Right hindlimb (tissue), 1 donor: Measurements from ENCODE around the gene MOK.

Source experiments
- DNase-seq: peaks from one replicate; pipeline ENCODE4 v3.0.0-alpha.2; 2018

MOK gene

GRCh38 chr14:102222009-102222575 is 82.9 kb downstream of the MOK start:
- no peak for DNase-seq

DNA sequence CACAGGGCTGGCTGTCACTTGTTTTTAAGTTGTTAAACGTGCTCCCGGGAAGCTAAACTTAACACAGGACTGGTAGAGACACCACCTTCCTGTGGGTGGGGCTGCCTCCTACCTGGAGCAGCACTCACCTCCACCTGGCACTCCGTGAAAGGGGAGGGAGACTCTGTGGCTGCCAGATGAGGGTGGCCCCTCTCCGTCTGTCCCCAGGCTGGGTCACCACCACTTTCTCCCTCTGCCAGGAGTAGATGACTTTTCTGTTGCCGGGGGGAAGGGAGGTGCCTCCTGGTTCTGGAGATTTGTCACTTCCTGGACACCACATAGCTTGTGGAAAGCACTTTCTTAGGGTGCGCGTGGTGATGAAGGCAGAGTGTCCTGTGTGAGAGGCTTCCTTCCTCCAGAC is 83.9 kb downstream of the MOK start:
- no peak for DNase-seq

DNA sequence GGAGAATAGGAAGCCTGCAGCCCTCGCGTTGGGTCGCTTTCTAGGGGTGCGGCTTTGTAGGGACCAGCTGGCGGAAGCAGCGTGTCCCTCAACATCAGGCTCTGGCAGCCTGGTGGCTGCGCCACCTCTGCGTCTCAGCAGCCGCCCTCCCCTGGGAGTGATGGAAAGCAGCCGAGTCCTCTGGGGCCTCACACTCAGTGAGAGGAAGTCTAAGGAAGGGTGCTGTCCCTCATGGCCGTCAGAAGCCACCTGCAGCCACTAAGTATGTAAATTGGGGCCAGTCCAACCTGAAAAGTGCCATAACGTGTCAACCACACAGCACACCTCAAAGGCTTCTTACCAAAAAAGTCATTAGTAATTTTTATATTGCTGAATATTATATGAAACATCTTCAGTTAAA is 84.9 kb downstream of the MOK start:
- no peak for DNase-seq

DNA sequence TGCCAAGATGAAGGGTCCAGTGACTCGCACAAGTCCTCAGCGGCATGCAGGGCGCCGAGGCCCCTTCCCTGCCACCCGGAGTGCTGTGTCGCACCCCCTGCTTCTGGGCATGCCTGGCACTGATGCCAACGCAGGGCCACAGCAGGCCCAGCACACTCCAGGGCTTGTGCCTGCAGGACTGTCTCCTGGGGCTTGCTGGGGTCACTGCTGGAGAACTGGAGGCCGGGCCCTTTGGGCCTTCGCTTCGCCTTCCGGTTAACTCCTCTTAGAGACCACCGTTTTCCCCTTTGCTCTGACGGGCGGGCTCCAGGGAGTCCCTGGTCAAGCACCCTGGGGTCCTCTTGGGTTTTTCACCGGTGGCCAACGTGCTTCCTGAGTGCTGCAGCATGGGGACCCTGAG is 85.6 kb downstream of the MOK start:
- DNase-seq: no peak

DNA sequence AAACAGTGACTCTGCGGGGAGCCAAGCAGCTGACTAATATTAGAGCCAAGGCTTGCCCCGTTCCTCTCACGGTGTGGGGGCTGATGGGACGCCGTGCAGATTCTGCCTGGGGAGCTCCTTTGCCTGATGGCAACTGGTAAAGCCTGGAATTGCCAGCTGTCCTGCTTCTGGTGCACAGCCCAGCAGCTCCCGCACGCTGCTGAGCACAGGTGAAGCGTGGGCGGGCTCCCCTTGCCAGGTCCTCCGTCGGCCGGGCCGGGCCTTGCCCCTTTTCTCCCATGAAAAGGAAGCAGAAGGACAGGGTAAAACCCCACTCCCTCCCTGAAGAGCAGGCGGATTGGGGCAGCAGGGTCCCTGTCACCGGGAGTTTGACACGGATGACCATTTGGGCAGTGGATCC is 86.3 kb downstream of the MOK start:
- no peak for DNase-seq

DNA sequence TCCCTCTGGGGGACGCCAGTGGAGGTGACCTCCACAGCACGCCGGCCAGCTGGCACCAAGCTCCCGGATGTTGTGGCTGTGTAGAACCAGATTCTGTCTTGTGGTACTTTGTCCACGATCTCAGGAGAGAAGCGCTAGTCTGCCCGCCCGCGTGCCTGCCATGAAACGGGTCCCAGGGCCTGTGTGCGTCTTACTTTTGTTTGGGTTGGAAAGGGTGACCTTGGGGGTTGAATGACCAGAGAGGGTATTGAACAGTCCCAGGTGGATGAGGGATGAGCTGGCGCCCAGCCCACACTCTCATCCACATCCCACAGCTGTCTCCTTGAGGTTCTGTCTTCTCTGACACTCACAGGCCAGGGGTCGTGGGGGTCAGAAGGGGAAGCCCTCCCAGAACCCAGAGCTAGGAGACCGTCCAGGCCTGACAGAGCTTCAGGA is 87.0 kb downstream of the MOK start:
- no peak for DNase-seq

GRCh38 chr14:102217399-102217798 is 87.6 kb downstream of the MOK start:
- no peak for DNase-seq

DNA sequence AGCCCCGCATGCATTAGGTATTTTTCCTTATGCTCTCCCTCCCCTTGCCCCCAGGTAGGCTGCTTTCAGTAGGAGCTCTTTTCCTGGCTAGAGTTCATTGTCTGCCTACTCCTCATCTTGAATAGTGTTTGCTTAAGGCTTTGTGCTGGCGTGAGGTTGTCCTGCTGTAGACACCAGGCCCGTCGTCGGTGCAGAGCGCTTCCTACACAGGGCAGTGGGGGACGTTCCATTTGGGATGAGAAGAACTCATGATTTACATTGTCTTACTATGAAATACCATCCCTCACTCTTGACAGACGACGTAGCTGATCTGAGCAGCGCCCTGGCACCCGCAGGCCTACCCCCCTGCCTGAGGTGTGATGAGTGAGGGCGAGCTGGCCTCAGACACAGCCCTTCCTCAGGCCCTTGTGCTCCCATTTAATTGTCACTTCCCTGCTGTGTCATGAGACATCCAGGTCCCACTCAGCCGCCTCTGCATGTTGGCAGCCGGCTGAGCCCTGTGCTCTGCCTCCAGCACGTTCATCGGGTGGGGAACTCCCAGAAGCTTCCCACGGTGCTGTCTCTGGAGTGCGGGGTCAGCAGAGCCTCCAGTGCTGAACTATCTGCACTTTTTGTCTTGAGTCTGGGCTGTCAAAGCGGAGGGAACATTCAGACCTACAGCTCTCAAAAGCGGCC is 89.3 kb downstream of the MOK start:
- DNase-seq: no peak

DNA sequence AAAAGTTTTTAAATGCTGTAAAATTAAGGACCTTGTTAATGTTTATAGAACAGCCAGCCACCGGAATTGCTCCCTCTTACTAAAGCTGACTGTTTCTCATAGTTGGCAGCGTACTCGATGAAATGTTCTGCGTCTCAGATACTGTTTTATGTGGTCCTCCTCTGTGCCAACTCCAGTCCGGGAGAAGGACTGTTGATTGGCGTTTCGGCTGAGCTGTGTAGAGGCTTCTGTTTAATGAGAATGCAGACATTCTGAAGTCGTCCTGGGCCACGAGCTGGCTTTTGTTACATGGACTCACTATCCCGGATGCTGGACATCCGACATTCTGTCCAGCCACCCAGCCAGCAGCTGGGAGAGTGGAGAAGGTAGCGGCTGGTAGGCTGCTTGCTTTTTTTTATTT is 89.9 kb downstream of the MOK start:
- DNase-seq: no peak

- DNase-seq: no peak
These were observed 90.8 kb downstream of the MOK start for GRCh38 chr14:102213984-102214658.

DNA sequence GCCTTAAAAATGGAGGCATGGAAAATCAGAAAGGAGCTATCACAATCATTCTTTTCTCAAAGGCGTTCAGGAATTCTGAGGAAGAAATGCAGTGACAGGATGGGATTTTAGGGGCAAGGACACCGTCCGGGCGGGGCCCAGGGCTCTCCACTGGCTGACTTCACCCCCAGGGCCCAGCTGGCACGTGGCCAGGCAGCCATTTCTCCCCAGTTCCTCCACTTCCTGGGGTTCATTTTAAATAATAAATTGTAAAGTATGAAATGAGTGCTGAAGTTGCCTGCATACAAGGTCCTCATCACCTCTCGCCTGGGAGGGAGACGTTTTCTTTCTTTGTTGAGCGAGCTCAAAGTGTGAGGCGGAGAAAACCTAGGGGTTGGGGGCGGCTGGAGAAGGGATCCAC is 91.5 kb downstream of the MOK start:
- no peak for DNase-seq

DNA sequence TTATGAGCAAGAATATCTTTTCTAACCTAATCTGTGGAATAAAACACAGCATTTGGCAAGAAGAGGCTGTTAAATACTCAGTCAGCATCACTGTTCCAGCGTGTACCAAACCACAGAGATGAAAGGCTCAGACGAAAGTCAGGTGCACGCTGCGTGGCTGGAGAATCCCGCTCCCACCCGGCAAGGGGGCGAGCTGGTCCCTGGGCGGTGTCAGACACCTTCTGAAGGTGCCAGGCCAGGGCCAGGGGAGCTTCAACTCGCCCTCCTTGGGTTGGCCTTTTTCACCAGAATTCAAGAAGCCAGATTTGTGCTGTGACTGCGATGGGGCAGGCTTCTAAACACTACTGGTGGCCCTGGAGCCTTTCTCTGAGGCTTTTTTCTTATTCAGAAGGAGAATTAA is 92.1 kb downstream of the MOK start:
- no peak for DNase-seq

DNA sequence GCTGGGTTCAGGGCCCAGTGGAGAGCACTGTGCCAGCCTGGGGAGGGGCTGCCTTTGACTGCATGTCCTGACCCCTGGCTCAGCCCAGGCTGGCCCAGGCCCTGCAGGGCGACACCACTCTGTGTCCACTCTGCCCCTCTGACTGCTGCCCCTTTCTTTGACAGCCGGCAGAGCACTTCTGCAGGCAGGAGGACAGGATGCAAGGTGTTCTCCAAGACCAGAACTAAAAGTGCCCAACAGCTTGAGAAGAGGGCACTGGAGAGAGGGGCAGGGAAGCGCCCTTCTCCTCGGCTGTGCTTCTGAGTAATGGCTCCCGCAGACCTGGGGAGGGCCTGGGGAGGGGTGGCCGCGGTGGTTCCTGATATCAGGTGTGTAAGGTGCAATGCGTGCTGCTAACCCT is 92.6 kb downstream of the MOK start:
- no peak for DNase-seq

- no peak for DNase-seq
These were observed 93.7 kb downstream of the MOK start for GRCh38 chr14:102211240-102211639.

DNA sequence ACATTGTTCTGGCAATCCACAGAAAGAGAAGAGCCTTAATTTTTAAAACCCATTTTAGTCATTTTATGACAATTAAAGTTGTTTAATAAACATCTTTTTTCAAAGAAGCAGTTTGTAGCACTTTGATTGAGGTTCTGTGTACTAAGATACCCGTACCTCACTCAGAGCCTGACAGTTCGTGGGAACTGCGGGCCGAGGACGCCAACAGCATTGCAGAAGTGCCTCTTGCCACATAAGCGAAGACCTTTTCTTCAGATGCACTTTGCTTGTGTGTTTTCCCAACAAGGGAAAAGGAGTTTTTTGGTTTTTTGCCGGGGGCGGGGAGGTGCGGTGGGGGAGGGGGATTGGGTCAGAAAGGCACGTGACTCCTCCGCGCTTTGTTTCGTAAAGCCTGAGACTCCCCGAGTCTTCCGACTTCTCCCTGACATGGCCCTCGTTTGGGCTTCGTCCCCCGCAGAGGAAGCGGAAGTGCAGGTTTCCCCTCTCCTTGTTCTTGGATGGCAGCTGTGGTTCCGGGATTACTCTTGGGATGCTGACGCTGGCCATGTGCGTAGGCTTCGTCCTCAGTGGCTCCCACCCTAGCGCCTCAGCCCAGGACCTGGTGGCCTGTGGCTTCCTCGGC is 94.4 kb downstream of the MOK start:
- DNase-seq: no peak

DNA sequence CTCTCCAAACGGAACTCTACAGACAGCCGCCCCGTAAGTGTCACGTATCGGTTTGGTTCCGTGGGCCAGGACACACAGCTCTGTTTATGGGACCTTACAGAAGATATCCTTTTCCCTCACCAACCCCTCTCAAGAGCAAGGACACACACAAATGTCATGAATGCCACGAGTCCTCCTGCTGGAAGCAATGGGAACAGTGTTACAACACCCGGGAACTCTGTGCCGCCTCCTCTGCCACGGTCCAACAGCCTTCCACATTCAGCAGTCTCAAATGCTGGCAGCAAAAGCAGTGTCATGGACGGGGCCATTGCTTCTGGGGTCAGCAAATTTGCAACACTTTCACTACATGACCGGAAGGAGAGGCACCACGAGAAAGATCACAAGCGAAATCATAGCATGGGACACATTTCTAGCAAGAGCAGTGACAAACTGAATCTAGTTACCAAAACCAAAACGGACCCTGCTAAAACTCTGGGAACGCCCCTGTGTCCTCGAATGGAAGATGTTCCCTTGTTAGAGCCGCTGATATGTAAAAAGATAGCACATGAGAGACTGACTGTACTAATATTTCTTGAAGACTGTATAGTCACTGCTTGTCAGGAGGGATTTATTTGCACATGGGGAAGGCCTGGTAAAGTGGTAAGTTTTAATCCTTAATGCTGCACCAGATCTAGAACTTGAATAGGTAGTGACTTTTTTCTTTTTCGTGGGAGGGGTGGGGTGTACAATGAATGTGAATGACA is 95.6 kb downstream of the MOK start:
- DNase-seq: no peak

DNA sequence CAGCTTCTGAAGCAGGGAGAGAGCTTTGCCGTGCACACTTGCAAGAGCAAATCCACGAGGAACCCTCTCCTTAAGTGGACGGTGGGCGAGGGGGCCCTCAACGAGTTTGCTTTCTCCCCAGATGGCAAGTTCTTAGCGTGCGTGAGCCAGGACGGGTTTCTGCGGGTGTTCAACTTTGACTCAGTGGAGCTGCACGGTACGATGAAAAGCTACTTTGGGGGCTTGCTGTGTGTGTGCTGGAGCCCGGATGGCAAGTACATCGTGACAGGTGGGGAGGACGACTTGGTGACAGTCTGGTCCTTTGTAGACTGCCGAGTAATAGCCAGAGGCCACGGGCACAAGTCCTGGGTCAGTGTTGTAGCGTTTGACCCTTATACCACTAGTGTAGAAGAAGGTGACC is 96.2 kb downstream of the MOK start:
- no peak for DNase-seq

DNA sequence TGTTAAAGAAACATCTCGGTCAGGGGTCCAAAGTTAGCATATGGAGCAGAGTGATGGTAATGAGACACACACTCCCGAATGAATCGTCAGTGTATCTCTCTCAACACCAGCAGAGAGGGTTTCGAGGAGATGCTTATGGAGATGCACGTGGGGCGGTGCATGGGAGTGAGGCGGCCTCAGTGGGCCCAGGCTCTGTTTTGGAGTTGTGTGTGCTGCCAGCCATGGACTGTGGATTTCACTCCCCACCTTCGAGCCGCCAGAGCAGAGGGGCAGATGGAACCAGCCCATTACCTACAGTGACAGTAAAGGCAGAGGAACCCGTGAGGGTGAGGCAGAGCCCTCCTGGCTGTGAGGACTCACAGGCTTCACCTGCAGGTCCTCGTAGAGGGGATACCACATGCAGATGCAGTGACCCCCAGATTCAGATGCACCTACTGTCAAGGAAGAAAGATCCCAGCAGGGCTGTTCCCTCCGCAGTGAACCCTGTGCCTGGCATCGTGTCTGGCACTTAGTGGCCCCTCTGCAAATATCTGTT is 97.1 kb downstream of the MOK start:
- no peak for DNase-seq

DNA sequence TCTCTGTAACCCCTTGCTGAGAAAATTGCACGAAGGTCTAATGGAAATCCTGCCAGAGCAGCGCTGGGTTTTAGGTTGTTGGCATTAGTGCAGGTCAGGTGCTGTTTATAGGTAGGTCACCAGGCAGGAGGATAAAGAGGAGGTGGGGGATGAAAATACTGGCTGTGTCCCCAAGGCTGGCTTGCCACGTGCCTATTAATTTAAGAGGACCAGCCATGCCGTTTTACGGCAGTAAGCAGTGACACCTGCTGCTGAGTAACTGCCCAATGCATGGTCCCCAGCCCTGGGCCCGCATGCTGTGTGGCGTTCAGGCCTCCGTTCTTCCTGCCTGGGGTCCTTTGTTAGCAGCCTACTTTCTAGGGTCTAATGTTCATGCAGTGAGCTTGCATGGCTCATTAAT is 98.0 kb downstream of the MOK start:
- DNase-seq: no peak

- no peak for DNase-seq
These were observed 99.4 kb downstream of the MOK start for GRCh38 chr14:102205560-102205959.

DNA sequence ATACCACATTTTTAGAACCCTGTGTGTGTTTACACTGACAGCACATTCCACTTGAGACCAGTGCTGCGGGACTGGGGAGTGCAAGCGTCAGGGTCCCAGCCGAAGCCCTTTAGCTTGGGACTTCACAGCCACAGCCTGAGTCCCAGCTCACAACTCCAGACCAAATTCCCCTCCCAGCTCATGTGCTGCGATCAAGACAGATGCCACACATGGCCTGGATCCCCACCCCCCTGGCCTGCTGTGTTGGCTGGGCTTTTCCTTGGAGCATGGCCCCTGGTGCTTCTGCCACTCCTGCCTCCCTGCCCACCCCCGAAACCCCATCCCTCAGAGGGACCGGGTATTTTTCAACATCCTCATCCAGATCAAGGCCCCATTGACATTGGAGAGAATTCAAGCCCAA is 101.6 kb downstream of the MOK start:
- DNase-seq: no peak

DNA sequence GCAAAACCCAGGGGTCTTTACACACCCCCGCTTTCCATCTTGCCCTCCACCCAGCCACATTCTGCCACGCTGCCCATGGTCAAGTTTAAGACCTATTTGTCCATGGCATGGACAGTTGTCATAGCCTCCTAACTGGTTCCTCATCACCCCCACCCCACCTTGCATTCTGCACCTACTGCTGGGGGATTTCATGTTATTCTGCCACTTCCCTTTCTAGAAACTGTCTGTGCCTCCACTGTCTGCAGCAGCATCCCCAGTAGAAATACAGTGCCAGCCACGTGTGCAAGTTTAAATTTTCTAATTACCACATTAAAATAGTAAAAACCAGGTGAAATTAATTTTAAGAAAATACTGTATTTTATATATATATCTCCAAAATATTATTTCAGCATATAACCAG is 102.0 kb downstream of the MOK start:
- no peak for DNase-seq

DNA sequence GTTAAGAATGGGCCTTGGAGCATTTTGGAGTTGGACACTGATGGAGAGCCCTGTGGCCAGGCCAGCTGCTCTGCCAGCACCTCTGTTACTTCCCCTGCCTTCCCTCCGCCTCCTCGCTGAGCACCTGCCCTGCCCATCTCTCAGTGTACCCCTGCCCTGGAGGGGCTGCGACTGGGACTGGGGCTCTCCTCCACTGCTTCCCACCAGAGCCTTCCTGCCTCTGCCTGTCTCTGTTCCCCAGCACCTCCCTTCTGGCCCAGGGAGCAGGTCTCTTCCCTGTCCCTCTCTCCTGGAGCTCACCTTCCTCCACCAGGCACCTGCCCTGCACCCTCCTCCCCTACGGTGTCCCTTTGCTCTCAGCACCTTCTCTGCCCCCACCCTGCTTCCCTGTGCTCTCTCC is 103.2 kb downstream of the MOK start:
- DNase-seq: no peak
